Measurements from ENCODE around the gene APBB1IP.
A peak's percentile ranks its signal among the peaks of the same experiment; 100 is the strongest.

The APBB1IP gene

DNA sequence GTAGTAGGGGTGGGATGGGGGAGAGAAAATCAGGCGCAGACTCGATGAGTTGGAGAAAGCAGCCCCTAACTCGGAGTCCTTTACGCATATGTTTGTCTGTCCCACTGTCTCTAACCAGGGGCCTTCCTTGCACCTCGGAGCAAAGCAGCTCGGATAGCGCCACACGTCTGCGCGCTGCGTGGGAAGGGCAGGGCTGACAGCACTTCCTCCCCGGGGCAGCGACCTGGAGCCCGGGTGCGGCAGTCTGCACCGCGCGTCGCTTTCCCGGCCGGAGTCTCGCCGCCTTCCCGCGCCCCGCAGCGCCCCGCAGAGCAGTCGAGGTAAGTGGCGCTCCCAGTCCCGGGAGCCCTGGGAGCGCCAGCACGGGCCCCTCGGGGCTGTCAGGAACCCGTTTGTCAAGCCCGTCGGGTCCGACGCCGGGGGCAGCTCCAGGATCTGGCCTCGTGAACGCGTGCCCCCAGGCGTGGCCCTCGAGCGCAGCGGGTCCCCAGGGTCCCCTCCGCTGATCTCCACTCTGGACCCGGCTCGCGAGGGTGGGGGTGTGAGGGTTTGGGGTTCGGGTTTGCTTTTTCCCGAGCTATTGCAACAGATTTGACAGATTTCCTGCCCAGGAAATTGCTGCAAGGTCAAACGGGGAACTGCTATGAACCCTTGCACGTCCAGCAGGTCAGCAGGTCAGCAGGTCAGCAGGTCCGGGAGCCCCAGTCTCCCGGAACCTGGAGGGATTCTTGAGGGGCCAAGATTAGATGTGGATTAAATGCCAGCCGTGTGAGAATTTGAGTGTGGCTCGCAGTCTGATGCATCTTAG lies 597 bp downstream of the APBB1IP start:
- Histone ChIP-seq H3K4me3 (peak overlapping the region; percentile 43 to 54), H3K36me3 (no peaks in the 10 kb centered on the region), H3K4me1 (peaks cover 0 to 12% (median 3%) of the 10 kb centered on the region in 4 donors), H3K27me3 (peaks cover 0 to 17% of the 10 kb centered on the region in 2 donors), H3K27ac (peak overlapping the region; percentile 14 to 35), H3K9me3 (no peaks in the 10 kb centered on the region)
- intact Hi-C loops (cut with DNase I; ENCODE audit: low total_unique reads): no loop called here
- peak; percentile 21 to 68 for DNase-seq
- TF ChIP-seq CTCF (IDR thresholded peaks at IDR 0.05): no peak

DNA sequence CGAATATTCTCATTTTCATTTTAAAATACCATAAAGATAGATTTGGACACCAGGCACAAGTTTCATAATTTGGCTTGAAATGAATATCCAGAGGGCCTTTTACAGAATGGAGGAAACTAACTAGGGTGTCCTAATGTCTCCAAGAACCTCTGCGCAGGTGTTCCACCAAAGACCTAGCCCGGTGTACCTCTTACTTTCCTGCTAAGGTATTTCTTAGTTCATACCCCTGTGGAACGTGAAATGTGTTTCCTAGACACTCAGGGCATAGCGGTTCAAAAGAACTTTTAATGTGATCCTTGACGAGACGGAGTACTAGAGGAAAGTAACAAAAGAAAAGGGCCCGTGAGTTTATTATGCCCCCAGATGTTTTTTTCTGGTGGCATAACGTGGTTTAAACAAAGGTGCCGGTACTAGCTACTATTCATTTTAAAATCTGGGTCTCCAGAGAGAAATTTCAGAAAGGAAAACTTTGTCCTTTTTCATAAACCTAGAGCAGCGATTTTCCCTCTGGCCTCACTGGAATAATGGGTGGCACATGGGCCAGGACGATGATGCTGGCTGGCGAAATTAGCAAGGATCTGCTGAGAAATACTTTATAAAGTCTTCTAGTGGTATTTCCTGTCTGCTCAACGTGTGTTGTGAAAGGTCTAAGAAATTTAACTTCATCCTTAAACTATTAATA lies 1.4 kb downstream of the APBB1IP start:
- TF ChIP-seq CTCF (IDR thresholded peaks at IDR 0.05): no peak
- H3K9me3 ChIP-seq: no peaks in the 10 kb centered on the region
- intact Hi-C loops (cut with DNase I; ENCODE audit: low total_unique reads): no loop called here
- peak overlapping the region; percentile 43 to 54 for H3K4me3 ChIP-seq
- H3K36me3 ChIP-seq: no peaks in the 10 kb centered on the region
- H3K4me1 ChIP-seq: peaks cover 0 to 12% (median 3%) of the 10 kb centered on the region in 4 donors
- DNase-seq: no peak
- no peak overlapping the region for H3K27ac ChIP-seq
- H3K27me3 ChIP-seq: peaks cover 0 to 17% of the 10 kb centered on the region in 2 donors

DNA sequence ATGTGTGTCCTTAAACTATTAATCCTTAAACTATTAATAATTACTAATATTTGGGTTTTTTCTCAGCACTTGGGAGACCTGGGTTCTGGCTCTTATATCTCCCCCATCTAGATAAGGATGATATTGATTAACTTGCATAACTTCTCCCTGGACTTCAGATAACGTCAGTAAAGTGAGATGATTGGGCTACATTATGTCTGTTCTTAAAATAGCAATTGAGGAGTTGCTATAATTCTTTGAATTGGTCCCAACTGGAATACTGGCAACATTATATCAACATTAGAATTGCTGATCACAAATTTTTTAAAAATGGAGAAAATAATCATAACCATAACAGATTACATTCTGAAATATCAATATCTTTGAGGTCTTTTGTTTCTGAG lies 1.9 kb downstream of the APBB1IP start:
- Histone ChIP-seq H3K4me1 (peaks cover 0 to 12% (median 3%) of the 10 kb centered on the region in 4 donors), H3K27me3 (peaks cover 0 to 17% of the 10 kb centered on the region in 2 donors), H3K4me3 (peak overlapping the region in 1 of 2 donors; percentile 54), H3K9me3 (no peaks in the 10 kb centered on the region), H3K27ac (no peak overlapping the region), H3K36me3 (no peaks in the 10 kb centered on the region)
- no peak for DNase-seq
- intact Hi-C loops (cut with DNase I; ENCODE audit: low total_unique reads): no loop called here
- no peak for TF ChIP-seq CTCF (IDR thresholded peaks at IDR 0.05)

- no peak overlapping the region for H3K4me3 ChIP-seq
- no peak for DNase-seq
- no peak for TF ChIP-seq CTCF (IDR thresholded peaks at IDR 0.05)
- H3K4me1 ChIP-seq: peaks cover 0 to 12% (median 3%) of the 10 kb centered on the region in 4 donors
- no peak overlapping the region for H3K27ac ChIP-seq
- H3K27me3 ChIP-seq: peaks cover 0 to 17% of the 10 kb centered on the region in 2 donors
- intact Hi-C loops (cut with DNase I; ENCODE audit: low total_unique reads): no loop called here
- H3K9me3 ChIP-seq: no peaks in the 10 kb centered on the region
- no peaks in the 10 kb centered on the region for H3K36me3 ChIP-seq
Observed at GRCh38 chr10:26441491-26442214, 3.5 kb downstream of the APBB1IP start.

GRCh38 chr10:26445411-26446031 lies 7.4 kb downstream of the APBB1IP start:
- no peak for TF ChIP-seq CTCF (IDR thresholded peaks at IDR 0.05)
- no peak for DNase-seq
- intact Hi-C loops (cut with DNase I; ENCODE audit: low total_unique reads): no loop called here
- Histone ChIP-seq H3K4me3 (no peak overlapping the region), H3K9me3 (no peaks in the 10 kb centered on the region), H3K4me1 (no peaks in the 10 kb centered on the region), H3K27ac (no peak overlapping the region), H3K27me3 (no peaks in the 10 kb centered on the region), H3K36me3 (no peaks in the 10 kb centered on the region)
